HG02798 (cell line): Measurements from ENCODE around the gene PCBP3.
"Not testable (repeated sequence)": the region's sequence is repeated elsewhere in the genome, so short reads cannot be mapped to it uniquely, and the experiment has no call there.

Experiments used
- ATAC-seq: cut with Tn5 transposase; IDR thresholded peaks from one replicate; pipeline ENCODE4 v1.9.1; 2021; ENCODE audit warnings: mild to moderate bottlenecking; ENCODE audit not compliant: unreplicated experiment, poor library complexity

The PCBP3 gene

DNA sequence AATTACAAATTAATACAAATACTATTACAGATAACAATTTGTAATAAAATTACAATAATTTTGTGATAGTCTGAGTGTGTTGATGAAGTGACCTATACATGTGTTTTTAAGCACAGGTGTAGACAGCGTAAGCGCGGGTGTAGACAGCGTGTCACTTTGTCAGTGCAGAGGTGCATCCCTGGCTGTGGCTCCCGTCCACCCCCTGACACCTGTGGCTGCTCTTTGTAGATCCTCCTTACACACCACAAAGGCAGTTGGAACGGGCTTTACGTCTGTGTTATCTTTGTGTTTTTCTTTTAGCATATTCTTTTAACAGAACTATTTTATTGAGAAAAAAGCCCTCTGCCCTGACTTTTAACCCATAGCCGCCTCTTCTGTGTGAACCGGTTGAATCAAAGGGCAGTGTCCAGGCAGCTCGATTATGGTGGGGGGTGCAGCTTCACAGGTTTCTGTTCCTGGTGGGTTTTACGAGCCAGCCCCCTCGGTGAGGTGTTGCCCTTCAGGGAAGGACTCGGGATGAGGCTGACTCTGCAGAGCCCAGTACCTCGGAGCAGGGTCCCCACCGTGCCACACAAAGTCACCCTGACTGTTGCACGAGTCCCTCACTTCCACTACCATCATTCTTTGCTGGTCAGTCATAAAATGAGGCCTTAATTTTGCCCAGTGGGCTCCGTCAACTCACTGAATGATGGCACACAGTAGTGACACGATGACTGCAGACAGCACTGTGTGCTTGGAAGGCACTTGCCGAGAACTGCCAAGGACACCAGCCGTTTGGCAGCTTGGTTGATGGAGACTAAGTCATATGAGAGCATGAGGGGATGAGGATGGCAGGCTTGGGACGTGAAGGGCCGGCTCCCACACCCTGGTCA, 251.6 kb downstream of the PCBP3 start:
- ATAC-seq = no peak

- ATAC-seq = no peak
Measured at GRCh38 chr21:45895778-45896370, 252.3 kb downstream of the PCBP3 start.

- not testable (repeated sequence) for ATAC-seq
Measured at GRCh38 chr21:45896431-45896830, 252.9 kb downstream of the PCBP3 start.

DNA sequence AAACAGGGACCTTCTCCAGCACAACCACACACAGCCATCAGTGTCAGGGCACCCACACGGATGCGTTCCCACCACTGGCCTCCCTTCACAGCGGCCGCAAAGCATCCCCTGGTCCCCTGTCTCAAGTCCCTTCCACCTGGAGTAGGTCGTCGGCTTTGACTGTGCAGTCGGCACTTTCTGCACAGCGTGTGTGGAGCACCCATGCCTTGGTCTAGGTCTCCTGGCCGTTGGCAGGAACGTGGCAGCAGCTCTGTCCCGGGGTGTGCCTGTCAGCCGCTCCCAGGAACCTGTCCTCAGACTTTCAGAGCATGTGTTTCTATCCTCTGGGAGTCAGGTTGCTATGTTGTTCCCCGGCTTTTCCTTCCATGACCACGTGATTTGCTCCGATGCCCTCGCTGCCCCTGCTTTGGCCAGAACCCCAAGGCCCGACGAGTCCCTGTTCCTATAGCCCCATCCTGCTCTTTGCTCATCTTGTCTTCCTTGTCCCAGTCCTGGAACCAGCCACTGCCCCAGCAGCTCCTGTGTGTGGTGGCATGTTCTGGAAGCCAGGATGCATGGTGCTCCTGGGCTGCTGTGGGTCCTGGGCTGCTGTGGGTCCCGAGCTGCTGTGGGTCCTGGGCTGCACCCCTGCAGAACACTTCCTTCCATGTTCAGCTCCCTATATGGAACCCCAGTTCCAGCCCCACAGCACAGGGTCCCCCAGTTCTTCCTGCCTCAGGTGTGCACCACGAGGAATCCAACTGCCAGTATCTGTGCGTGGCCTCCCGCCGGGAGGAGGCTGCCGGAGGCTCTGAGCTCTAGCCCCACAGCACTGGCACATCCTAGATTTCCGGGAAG, 253.9 kb downstream of the PCBP3 start:
- ATAC-seq = no peak

DNA sequence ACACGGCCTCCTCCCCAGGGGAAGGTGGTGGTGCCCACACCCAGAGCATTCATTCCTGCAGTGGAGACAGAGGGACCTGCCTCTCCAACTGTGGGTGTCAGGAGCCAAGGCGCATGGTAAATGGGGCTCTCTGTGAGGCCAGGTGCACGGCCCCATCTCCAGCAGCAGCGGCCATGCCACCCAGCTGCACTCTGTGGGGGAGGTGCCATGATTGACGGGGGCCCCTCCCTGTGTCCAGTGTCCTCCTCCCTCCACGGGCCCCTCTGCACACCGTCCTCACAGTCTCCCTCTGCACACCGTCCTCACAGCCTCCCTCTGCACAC, 254.5 kb downstream of the PCBP3 start:
- no peak for ATAC-seq

- ATAC-seq = no peak
Measured at GRCh38 chr21:45898781-45899180, 255.3 kb downstream of the PCBP3 start.

- ATAC-seq = no peak
Measured at GRCh38 chr21:45899317-45900033, 255.9 kb downstream of the PCBP3 start.

GRCh38 chr21:45900034-45900868, 256.7 kb downstream of the PCBP3 start:
- no peak for ATAC-seq

- ATAC-seq = no peak
Measured at GRCh38 chr21:45901061-45901690, 257.7 kb downstream of the PCBP3 start.

- ATAC-seq = no peak
Measured at GRCh38 chr21:45902292-45902995, 258.9 kb downstream of the PCBP3 start.

- ATAC-seq = no peak
Measured at GRCh38 chr21:45905196-45905595, 261.7 kb downstream of the PCBP3 start.

- no peak for ATAC-seq
Measured at GRCh38 chr21:45906196-45906805, 262.8 kb downstream of the PCBP3 start.

GRCh38 chr21:45906859-45907258, 263.3 kb downstream of the PCBP3 start:
- no peak for ATAC-seq

GRCh38 chr21:45908536-45909237, 265.2 kb downstream of the PCBP3 start:
- no peak for ATAC-seq

DNA sequence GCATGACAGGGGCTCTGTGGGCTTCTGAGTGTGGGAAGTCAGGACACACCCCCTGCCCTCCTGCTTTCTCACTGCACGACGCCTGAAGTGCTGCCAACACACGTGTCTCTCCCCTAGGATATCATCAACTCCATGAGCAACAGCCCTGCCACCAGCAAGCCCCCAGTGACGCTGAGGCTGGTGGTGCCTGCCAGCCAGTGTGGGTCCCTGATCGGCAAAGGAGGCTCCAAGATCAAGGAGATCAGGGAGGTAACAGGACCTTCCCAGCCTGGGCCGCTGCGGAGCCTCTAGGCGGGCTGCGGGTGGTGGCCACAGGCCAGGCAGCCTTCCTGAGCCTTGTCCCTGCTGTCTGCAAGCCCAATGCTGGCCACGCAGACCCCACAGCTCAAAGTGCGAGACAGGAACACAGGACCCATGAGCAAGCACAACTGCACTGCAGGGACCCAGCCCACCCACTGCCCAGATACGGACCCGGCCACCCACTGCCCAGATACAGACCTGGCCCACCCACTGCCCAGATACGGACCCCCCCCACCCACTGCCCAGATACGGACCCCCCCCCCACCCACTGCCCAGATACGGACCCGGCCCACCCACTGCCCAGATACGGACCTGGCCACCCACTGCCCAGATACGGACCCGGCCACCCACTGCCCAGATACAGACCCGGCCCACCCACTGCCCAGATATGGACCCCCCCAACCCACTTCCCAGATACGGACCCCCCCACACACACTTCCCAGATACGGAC, 265.9 kb downstream of the PCBP3 start:
- no peak for ATAC-seq

- ATAC-seq = no peak
Measured at GRCh38 chr21:45910155-45910547, 266.6 kb downstream of the PCBP3 start.
